ENCODE measurements around the gene SORCS2. TPM values are rescaled to one million over a fixed set of nuclear protein-coding genes. Genes with fewer than 3 reads are reported as not detected.
A peak's percentile ranks its signal among the peaks of the same experiment; 100 is the strongest.

SORCS2 gene
- total RNA-seq, 5 donors from 2014 or later (not counting 1 experiment from before 2014, with no cell fraction given) = 0.22 TPM; not detected in 4

DNA sequence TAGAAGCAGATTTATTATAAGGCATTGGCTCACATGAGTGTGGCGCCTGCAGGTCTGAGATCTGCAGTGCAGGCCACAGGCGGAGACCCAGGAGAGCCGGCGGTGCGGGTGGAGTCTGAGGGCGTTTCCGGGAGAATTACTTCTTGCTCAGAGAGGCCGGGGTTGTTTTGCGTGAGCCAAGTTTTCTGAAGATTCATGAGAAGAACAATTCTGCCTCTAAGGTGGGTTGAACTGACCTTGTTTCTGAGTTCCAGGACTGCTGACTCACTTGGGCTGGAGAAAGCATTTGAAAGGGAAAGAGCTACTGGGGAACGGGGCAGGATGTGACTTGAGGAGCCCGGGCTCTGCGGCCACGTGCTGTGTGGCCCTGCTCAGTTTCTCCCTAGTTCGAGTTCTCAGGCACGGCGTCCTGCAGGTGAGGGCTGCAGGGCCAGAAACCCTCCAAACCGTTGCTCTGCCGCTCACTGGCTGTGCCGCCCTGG lies 36.7 kb upstream of the SORCS2 start:
- Histone ChIP-seq H3K36me3 (ENCODE audit: control insufficient read depth in 2 of 2, extremely low read depth in 1 of 2, insufficient read depth in 1 of 2, low read length in 1 of 2) (no peaks in the 10 kb centered on the region), H3K27ac (ENCODE audit: low read length) (no peak overlapping the region), H3K4me3 (ENCODE audit: control insufficient read depth in 1 of 2, extremely low read depth in 1 of 2, low read length in 1 of 2) (no peak overlapping the region), H3K9me3 (no peaks in the 10 kb centered on the region), H3K4me1 (ENCODE audit: control insufficient read depth in 1 of 2, extremely low read depth in 1 of 2, insufficient read depth in 2 of 2, low read length in 2 of 2) (no peaks in the 10 kb centered on the region), H3K27me3 (replicated peaks in 1 of 2; ENCODE audit: control insufficient read depth in 2 of 2, extremely low read depth in 1 of 2, insufficient read depth in 2 of 2, low read length in 1 of 2) (peaks cover 0 to 45% of the 10 kb centered on the region in 2 experiments)
- CTCF ChIA-PET = no interaction called here
- ATAC-seq (replicated peaks in 1 of 4) (no peak), DNase-seq (no peak)
- Mint-ChIP-seq H3K9me3 (no peaks in the 10 kb centered on the region), H3K27me3 (peaks cover 20 to 28% of the 10 kb centered on the region in 2 donors), H3K27ac (no peak overlapping the region), H3K4me3 (no peak overlapping the region), H3K36me3 (no peaks in the 10 kb centered on the region), H3K4me1 (no peaks in the 10 kb centered on the region)
- WGBS (ENCODE audit: insufficient coverage) = 71% methylated on average over 19 of the region's 19 CpGs
- POLR2A ChIA-PET = no interaction called here

DNA sequence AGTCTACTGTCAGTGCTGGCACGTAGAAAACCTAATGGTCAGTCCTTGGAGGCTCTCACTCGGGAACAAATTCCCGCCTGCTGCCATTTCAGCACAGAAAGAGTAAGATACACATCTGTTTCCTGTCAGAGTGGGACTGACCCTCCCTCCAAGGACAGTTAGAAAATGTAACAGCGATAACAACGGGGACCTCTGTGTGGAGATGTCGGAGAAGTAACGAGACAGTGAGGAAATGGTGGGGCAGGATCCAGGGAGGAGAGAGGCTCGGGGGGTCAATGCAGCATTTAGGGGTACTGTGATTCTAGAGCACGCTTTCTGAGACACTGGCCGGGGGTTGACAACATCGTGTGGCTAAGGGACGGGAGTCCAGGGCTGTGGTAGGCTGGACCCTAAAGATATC lies 36.0 kb upstream of the SORCS2 start:
- Mint-ChIP-seq H3K4me1 (no peaks in the 10 kb centered on the region), H3K27ac (no peak overlapping the region), H3K36me3 (no peaks in the 10 kb centered on the region), H3K4me3 (no peak overlapping the region), H3K9me3 (no peaks in the 10 kb centered on the region), H3K27me3 (peaks cover 20 to 30% of the 10 kb centered on the region in 2 donors)
- Histone ChIP-seq H3K27ac (ENCODE audit: low read length) (no peak overlapping the region), H3K4me1 (ENCODE audit: control insufficient read depth in 1 of 2, extremely low read depth in 1 of 2, insufficient read depth in 2 of 2, low read length in 2 of 2) (no peaks in the 10 kb centered on the region), H3K4me3 (ENCODE audit: control insufficient read depth in 1 of 2, extremely low read depth in 1 of 2, low read length in 1 of 2) (no peak overlapping the region), H3K27me3 (replicated peaks in 1 of 2; ENCODE audit: control insufficient read depth in 2 of 2, extremely low read depth in 1 of 2, insufficient read depth in 2 of 2, low read length in 1 of 2) (peaks cover 0 to 48% of the 10 kb centered on the region in 2 experiments), H3K36me3 (ENCODE audit: control insufficient read depth in 2 of 2, extremely low read depth in 1 of 2, insufficient read depth in 1 of 2, low read length in 1 of 2) (no peaks in the 10 kb centered on the region), H3K9me3 (no peaks in the 10 kb centered on the region)
- WGBS (ENCODE audit: insufficient coverage) = 25% methylated on average over 9 of the region's 12 CpGs
- no peak for DNase-seq
- ChIA-PET CTCF (no interaction called here), POLR2A (no interaction called here)
- ATAC-seq (replicated peaks in 1 of 4) = no peak

DNA sequence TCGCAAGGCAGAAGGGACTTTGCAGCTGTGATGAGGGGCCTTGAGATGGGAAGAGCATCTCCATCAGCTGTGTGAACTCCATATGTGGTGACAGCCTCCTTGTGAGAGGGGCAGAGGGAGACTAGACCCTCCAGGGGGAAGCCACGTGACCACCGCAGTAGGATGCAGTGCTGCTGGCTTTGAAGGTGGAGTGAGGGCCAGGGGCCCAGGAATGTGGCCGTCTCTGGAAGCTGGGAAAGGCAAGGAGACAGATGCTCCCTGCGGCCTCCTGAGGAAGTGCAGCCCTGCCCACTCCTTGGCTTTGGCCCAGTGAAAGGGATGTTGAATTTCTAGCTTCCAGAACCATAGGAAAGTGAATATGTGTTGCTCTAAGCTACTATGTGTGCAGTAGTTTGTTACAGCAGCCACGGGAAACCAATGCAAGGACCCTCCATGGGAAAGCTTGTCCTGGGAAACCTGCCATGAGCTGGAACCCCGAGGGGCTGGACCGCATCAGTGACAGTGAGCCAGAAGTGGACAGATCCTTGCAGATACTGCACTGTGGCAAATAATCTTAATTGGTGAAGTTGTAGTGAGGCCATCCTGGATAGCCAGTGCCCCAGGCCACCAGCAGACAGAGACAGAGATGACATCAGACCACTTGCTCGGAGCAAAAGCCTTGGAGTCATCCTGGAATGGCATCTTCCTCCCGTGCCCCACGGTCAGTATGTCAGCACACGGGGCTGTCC lies 35.4 kb upstream of the SORCS2 start:
- H3K36me3 ChIP-seq (ENCODE audit: control insufficient read depth in 2 of 2, extremely low read depth in 1 of 2, insufficient read depth in 1 of 2, low read length in 1 of 2) = no peaks in the 10 kb centered on the region
- no peaks in the 10 kb centered on the region for H3K4me1 ChIP-seq (ENCODE audit: control insufficient read depth in 1 of 2, extremely low read depth in 1 of 2, insufficient read depth in 2 of 2, low read length in 2 of 2)
- H3K36me3 Mint-ChIP-seq = no peaks in the 10 kb centered on the region
- no peak overlapping the region for H3K4me3 Mint-ChIP-seq
- DNase-seq (no peak), ATAC-seq (replicated peaks in 1 of 4) (no peak)
- H3K27me3 ChIP-seq (replicated peaks in 1 of 2; ENCODE audit: control insufficient read depth in 2 of 2, extremely low read depth in 1 of 2, insufficient read depth in 2 of 2, low read length in 1 of 2) = peaks cover 0 to 51% of the 10 kb centered on the region in 2 experiments
- no peaks in the 10 kb centered on the region for H3K4me1 Mint-ChIP-seq
- H3K4me3 ChIP-seq (ENCODE audit: control insufficient read depth in 1 of 2, extremely low read depth in 1 of 2, low read length in 1 of 2) = no peak overlapping the region
- ChIA-PET CTCF (no interaction called here), POLR2A (no interaction called here)
- no peaks in the 10 kb centered on the region for H3K9me3 Mint-ChIP-seq
- H3K27ac ChIP-seq (ENCODE audit: low read length) = no peak overlapping the region
- 61% methylated on average over 11 of the region's 12 CpGs for WGBS (ENCODE audit: insufficient coverage)
- H3K27ac Mint-ChIP-seq = no peak overlapping the region
- no peaks in the 10 kb centered on the region for H3K9me3 ChIP-seq
- H3K27me3 Mint-ChIP-seq = peaks cover 20 to 34% of the 10 kb centered on the region in 2 donors

DNA sequence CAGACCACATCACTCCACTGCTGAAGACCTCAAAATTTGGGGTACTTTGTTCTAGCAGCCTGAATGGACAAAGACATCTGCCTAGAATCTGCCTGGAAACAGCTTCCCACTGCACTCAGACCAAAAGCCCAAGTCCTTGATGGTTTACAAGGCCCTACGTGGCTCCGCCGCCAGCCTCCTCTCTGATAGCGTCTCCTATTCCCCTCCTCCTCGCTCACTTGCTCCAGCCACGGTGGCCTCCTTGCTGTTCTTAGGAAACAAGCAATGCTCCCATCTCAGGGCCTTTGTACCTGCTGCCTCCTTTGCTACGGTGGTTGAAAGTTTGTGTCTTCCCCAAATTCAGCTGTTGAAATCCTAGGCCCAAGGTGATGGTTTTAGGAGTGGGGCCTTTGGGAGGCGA lies 34.7 kb upstream of the SORCS2 start:
- Histone ChIP-seq H3K36me3 (ENCODE audit: control insufficient read depth in 2 of 2, extremely low read depth in 1 of 2, insufficient read depth in 1 of 2, low read length in 1 of 2) (no peaks in the 10 kb centered on the region), H3K4me1 (ENCODE audit: control insufficient read depth in 1 of 2, extremely low read depth in 1 of 2, insufficient read depth in 2 of 2, low read length in 2 of 2) (no peaks in the 10 kb centered on the region), H3K27me3 (replicated peaks in 1 of 2; ENCODE audit: control insufficient read depth in 2 of 2, extremely low read depth in 1 of 2, insufficient read depth in 2 of 2, low read length in 1 of 2) (peaks cover 0 to 51% of the 10 kb centered on the region in 2 experiments), H3K4me3 (ENCODE audit: control insufficient read depth in 1 of 2, extremely low read depth in 1 of 2, low read length in 1 of 2) (no peak overlapping the region), H3K9me3 (no peaks in the 10 kb centered on the region), H3K27ac (ENCODE audit: low read length) (no peak overlapping the region)
- no peak for ATAC-seq (replicated peaks in 1 of 4)
- Mint-ChIP-seq H3K4me3 (no peak overlapping the region), H3K27ac (no peak overlapping the region), H3K9me3 (no peaks in the 10 kb centered on the region), H3K27me3 (peaks cover 20 to 34% of the 10 kb centered on the region in 2 donors), H3K4me1 (no peaks in the 10 kb centered on the region), H3K36me3 (no peaks in the 10 kb centered on the region)
- ChIA-PET POLR2A (no interaction called here), CTCF (no interaction called here)
- 70% methylated on average over 6 of the region's 8 CpGs for WGBS (ENCODE audit: insufficient coverage)
- DNase-seq = peak in 1 of 35 experiments; percentile 11

DNA sequence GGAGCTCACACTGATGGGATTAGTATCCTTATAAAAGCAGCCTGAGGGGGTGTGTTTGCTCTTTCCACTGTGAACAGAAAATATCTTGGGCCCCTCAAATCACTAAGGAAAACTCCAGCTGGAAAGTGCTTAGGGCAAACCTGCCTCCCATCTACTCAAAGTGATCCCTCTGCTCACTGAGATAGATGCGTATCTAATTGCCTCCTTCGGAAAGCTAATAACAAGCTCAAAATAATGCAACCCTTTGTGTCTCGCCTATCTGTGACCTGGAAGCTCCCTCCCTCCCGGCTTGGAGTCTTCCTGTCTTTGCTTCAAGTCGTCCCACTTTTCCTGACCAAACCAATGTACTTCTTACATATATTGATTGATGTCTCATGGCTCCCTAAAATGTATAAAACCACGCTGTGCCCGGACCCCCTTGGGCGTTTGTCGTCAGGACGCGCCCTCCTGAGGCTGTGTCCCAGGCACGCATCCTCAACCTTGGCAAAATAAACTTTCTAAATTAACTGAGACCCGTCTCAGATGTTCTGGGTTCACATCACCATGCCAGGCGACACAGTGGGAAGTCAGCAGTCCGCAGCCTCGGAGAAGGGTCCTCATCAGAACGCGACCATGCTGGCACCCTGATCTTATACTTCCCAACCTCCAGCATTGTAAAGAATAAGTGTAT lies 34.1 kb upstream of the SORCS2 start:
- ATAC-seq (replicated peaks in 1 of 4) = no peak
- Histone ChIP-seq H3K9me3 (no peaks in the 10 kb centered on the region), H3K36me3 (ENCODE audit: control insufficient read depth in 2 of 2, extremely low read depth in 1 of 2, insufficient read depth in 1 of 2, low read length in 1 of 2) (no peaks in the 10 kb centered on the region), H3K4me1 (ENCODE audit: control insufficient read depth in 1 of 2, extremely low read depth in 1 of 2, insufficient read depth in 2 of 2, low read length in 2 of 2) (no peaks in the 10 kb centered on the region), H3K4me3 (ENCODE audit: control insufficient read depth in 1 of 2, extremely low read depth in 1 of 2, low read length in 1 of 2) (no peak overlapping the region), H3K27ac (ENCODE audit: low read length) (no peak overlapping the region), H3K27me3 (replicated peaks in 1 of 2; ENCODE audit: control insufficient read depth in 2 of 2, extremely low read depth in 1 of 2, insufficient read depth in 2 of 2, low read length in 1 of 2) (peaks cover 0 to 49% of the 10 kb centered on the region in 2 experiments)
- Mint-ChIP-seq H3K4me1 (no peaks in the 10 kb centered on the region), H3K36me3 (no peaks in the 10 kb centered on the region), H3K9me3 (no peaks in the 10 kb centered on the region), H3K27ac (no peak overlapping the region), H3K4me3 (no peak overlapping the region), H3K27me3 (peaks cover 16 to 34% of the 10 kb centered on the region in 2 donors)
- DNase-seq = no peak
- ChIA-PET CTCF (no interaction called here), POLR2A (no interaction called here)
- WGBS (ENCODE audit: insufficient coverage) = 83% methylated on average over 8 of the region's 18 CpGs

DNA sequence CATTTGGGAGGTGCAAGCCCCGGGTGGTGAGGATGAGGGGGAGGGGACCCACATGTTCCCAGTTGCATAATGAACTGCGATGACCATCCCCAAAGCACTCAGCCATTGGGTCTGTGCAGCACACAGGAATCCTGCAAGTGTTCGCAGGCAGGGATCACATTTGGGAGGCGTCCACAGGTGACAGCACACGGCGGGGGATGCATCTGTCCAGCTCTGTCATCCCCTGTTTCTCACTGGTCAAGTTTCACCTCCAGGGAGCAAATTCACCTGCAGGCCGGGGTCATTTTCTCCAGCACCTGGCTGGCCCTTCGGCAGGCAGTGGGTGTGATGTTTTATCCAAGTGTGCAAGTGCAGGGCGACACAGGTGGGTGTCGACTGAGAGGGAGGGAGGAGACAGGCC lies 33.3 kb upstream of the SORCS2 start:
- Mint-ChIP-seq H3K4me3 (no peak overlapping the region), H3K27ac (no peak overlapping the region), H3K36me3 (no peaks in the 10 kb centered on the region), H3K4me1 (no peaks in the 10 kb centered on the region), H3K9me3 (no peaks in the 10 kb centered on the region), H3K27me3 (peaks cover 16 to 34% of the 10 kb centered on the region in 2 donors)
- ATAC-seq (replicated peaks in 1 of 4) (no peak), DNase-seq (peak in 1 of 35 experiments; percentile 17)
- Histone ChIP-seq H3K36me3 (ENCODE audit: control insufficient read depth in 2 of 2, extremely low read depth in 1 of 2, insufficient read depth in 1 of 2, low read length in 1 of 2) (no peaks in the 10 kb centered on the region), H3K4me1 (ENCODE audit: control insufficient read depth in 1 of 2, extremely low read depth in 1 of 2, insufficient read depth in 2 of 2, low read length in 2 of 2) (no peaks in the 10 kb centered on the region), H3K27me3 (replicated peaks in 1 of 2; ENCODE audit: control insufficient read depth in 2 of 2, extremely low read depth in 1 of 2, insufficient read depth in 2 of 2, low read length in 1 of 2) (peaks cover 0 to 44% of the 10 kb centered on the region in 2 experiments), H3K4me3 (ENCODE audit: control insufficient read depth in 1 of 2, extremely low read depth in 1 of 2, low read length in 1 of 2) (no peak overlapping the region), H3K9me3 (no peaks in the 10 kb centered on the region), H3K27ac (ENCODE audit: low read length) (no peak overlapping the region)
- CTCF ChIA-PET = no interaction called here
- POLR2A ChIA-PET = no interaction called here
- 80% methylated on average over 6 of the region's 10 CpGs for WGBS (ENCODE audit: insufficient coverage)
